NCI-H128 (cell line): Measurements from ENCODE around the gene RPAP2.
"Not testable (repeated sequence)": the region's sequence is repeated elsewhere in the genome, so short reads cannot be mapped to it uniquely, and the experiment has no call there.

ENCODE experiments used
- DNase-seq: peaks from one replicate; lab custom pipeline; 2025; ENCODE audit not compliant: unreplicated experiment; lab: John Stamatoyannopoulos, UW

Gene RPAP2

GRCh38 chr1:92374223-92374622, 75.4 kb downstream of the RPAP2 start:
- DNase-seq: no peak

GRCh38 chr1:92376345-92376744, 77.5 kb downstream of the RPAP2 start:
- no peak for DNase-seq

GRCh38 chr1:92377991-92378390, 79.1 kb downstream of the RPAP2 start:
- not testable (repeated sequence) for DNase-seq

GRCh38 chr1:92380867-92381266, 82.0 kb downstream of the RPAP2 start:
- no peak for DNase-seq

- DNase-seq: not testable (repeated sequence)
Observed at GRCh38 chr1:92393966-92394365, 95.1 kb downstream of the RPAP2 start.

GRCh38 chr1:92398519-92398918, 99.7 kb downstream of the RPAP2 start:
- DNase-seq: no peak

- DNase-seq: no peak
Observed at GRCh38 chr1:92399076-92399475, 100.2 kb downstream of the RPAP2 start.

GRCh38 chr1:92404661-92405060, 105.8 kb downstream of the RPAP2 start:
- DNase-seq: no peak

GRCh38 chr1:92408825-92409224, 110.0 kb downstream of the RPAP2 start:
- DNase-seq: no peak

GRCh38 chr1:92409946-92410549, 111.2 kb downstream of the RPAP2 start:
- no peak for DNase-seq

GRCh38 chr1:92410706-92411105, 111.8 kb downstream of the RPAP2 start:
- no peak for DNase-seq

- DNase-seq: no peak
Observed at GRCh38 chr1:92411511-92411910, 112.7 kb downstream of the RPAP2 start.

GRCh38 chr1:92419642-92420041, 120.8 kb downstream of the RPAP2 start:
- DNase-seq: no peak

GRCh38 chr1:92424381-92424780, 125.5 kb downstream of the RPAP2 start:
- DNase-seq: no peak

GRCh38 chr1:92425617-92426016, 126.8 kb downstream of the RPAP2 start:
- no peak for DNase-seq

GRCh38 chr1:92430030-92430429, 131.2 kb downstream of the RPAP2 start:
- DNase-seq: no peak

GRCh38 chr1:92434572-92434971, 135.7 kb downstream of the RPAP2 start:
- DNase-seq: not testable (repeated sequence)

GRCh38 chr1:92439291-92439690, 140.4 kb downstream of the RPAP2 start:
- no peak for DNase-seq

GRCh38 chr1:92441316-92441696, 142.4 kb downstream of the RPAP2 start:
- DNase-seq: no peak

- no peak for DNase-seq
Observed at GRCh38 chr1:92441697-92442342, 143.0 kb downstream of the RPAP2 start.

- no peak for DNase-seq
Observed at GRCh38 chr1:92442351-92442750, 143.5 kb downstream of the RPAP2 start.

- DNase-seq: no peak
Observed at GRCh38 chr1:92443893-92444292, 145.0 kb downstream of the RPAP2 start.

GRCh38 chr1:92444351-92444750, 145.5 kb downstream of the RPAP2 start:
- no peak for DNase-seq
